HG03354 (cell line): ENCODE results near the gene GNB4.

ENCODE experiments used
- ATAC-seq: cut with Tn5 transposase; IDR thresholded peaks from one replicate; pipeline ENCODE4 v1.9.1; 2021; ENCODE audit warnings: mild to moderate bottlenecking; ENCODE audit not compliant: unreplicated experiment, poor library complexity, severe bottlenecking

GNB4 gene

GRCh38 chr3:179375091-179375999 lies 75.9 kb downstream of the GNB4 start:
- no peak for ATAC-seq

GRCh38 chr3:179373938-179374337 lies 77.3 kb downstream of the GNB4 start:
- no peak for ATAC-seq

- no peak for ATAC-seq
These were observed 81.6 kb downstream of the GNB4 start for GRCh38 chr3:179369621-179370020.

- no peak for ATAC-seq
These were observed 87.9 kb downstream of the GNB4 start for GRCh38 chr3:179363332-179363731.

- no peak for ATAC-seq
These were observed 95.3 kb downstream of the GNB4 start for GRCh38 chr3:179355996-179356395.

- ATAC-seq: peak; percentile 48
These were observed 102.8 kb downstream of the GNB4 start for GRCh38 chr3:179348325-179349013.

GRCh38 chr3:179347345-179348194 lies 103.7 kb downstream of the GNB4 start, which contains the start of gene MFN1:
Gene MFN1, plus strand, starts transcription at chr3:179347709. Its CDS starts 1,143 bp downstream, at chr3:179348852.
- ATAC-seq: peak; percentile 95
